Hepatocyte (in vitro differentiated cells): ENCODE measurements around the gene COX6A1. TPM values are rescaled to one million over a fixed set of nuclear protein-coding genes. Genes with fewer than 3 reads are reported as not detected.
A peak's percentile ranks its signal among the peaks of the same experiment; 100 is the strongest.
"Not testable (repeated sequence)": the region's sequence is repeated elsewhere in the genome, so short reads cannot be mapped to it uniquely, and the experiment has no call there.

Experiments
- DNase-seq: peaks from one replicate; pipeline ENCODE4 v3.0.0-alpha.2; 2016; ENCODE audit warnings: low spot score
- H2AFZ ChIP-seq: fragments of 200-600 bp; sonication (generic); 2 replicates; pipeline ENCODE4 v1.6.0; 2016; ENCODE audit warnings: antibody characterized with exemption, mild to moderate bottlenecking
- H3K27ac ChIP-seq: fragments of 200-600 bp; sonication (generic); 2 replicates; pipeline ENCODE4 v1.5.1; 2016; ENCODE audit warnings: mild to moderate bottlenecking
- H3K27me3 ChIP-seq: fragments of 200-600 bp; sonication (generic); 2 replicates; pipeline ENCODE4 v1.6.1; 2016
- H3K36me3 ChIP-seq: fragments of 200-600 bp; sonication (generic); replicated peaks from 2 replicates; pipeline ENCODE4 v1.5.1; 2016; ENCODE audit warnings: low read depth; ENCODE audit not compliant: insufficient read depth
- H3K4me1 ChIP-seq: fragments of 200-600 bp; sonication (generic); 2 replicates; pipeline ENCODE4 v1.5.1; 2016; ENCODE audit warnings: mild to moderate bottlenecking, moderate library complexity; ENCODE audit not compliant: insufficient read depth
- H3K4me2 ChIP-seq: fragments of 200-600 bp; sonication (generic); 2 replicates; pipeline ENCODE4 v1.6.0; 2016
- H3K4me3 ChIP-seq: fragments of 200-600 bp; sonication (generic); 2 replicates; pipeline ENCODE4 v1.5.1; 2016; ENCODE audit warnings: mild to moderate bottlenecking
- H3K79me2 ChIP-seq: fragments of 200-600 bp; sonication (generic); 2 replicates; pipeline ENCODE4 v1.6.0; 2017; ENCODE audit warnings: mild to moderate bottlenecking
- H3K9me2 ChIP-seq: fragments of 200-600 bp; sonication (generic); replicated peaks from 2 replicates; pipeline ENCODE4 v1.6.0; 2017; ENCODE audit warnings: mild to moderate bottlenecking; ENCODE audit not compliant: insufficient read depth
- H3K9me3 ChIP-seq: fragments of 200-600 bp; sonication (generic); 2 replicates; pipeline ENCODE4 v1.5.1; 2016; ENCODE audit warnings: low read depth, mild to moderate bottlenecking
- H4K20me1 ChIP-seq: fragments of 200-600 bp; sonication (generic); 2 replicates; pipeline ENCODE4 v1.6.0; 2016; ENCODE audit warnings: mild to moderate bottlenecking; ENCODE audit not compliant: insufficient read depth, poor library complexity, severe bottlenecking
- EZH2 ChIP-seq: fragments of 200-600 bp; sonication (generic); IDR thresholded peaks from 2 replicates; pipeline ENCODE4 v1.6.1; 2016; ENCODE audit warnings: antibody characterized with exemption, mild to moderate bottlenecking, borderline replicate concordance
- EZH2phosphoT487 ChIP-seq: fragments of 200-600 bp; sonication (generic); IDR thresholded peaks from one replicate; pipeline ENCODE4 v1.6.1; 2018; ENCODE audit warnings: antibody characterized with exemption, mild to moderate bottlenecking, low read depth, moderate library complexity; ENCODE audit not compliant: unreplicated experiment, severe bottlenecking
- WGBS: methylation state at CpG from one replicate; pipeline ENCODE4 v1.1.6; 2016; ENCODE audit warnings: low lambda C conversion rate; ENCODE audit errors: missing lambda C conversion rate; 5-methylcytosine and 5-hydroxymethylcytosine counted together
- polyA plus RNA-seq: library from polyadenylated mRNA; unstranded; fragments of >200 nt; fragmentation: Nextera tagmentation; extraction: Ambion mirVana; gene quantifications from 2 replicates; pipeline ENCODE4 v1.2.1, GENCODE V29; 2016
- total RNA-seq: library from RNA; depleted of rRNA; stranded (reverse); fragments of >200 nt; gene quantifications from 2 replicates; pipeline ENCODE4 v1.2.3, GENCODE V29; 2014
- TF ChIP-seq, protein P1 (sequence below): fragments of 200-600 bp; sonication (generic); IDR thresholded peaks from 2 replicates; pipeline ENCODE4 v1.5.1; 2016; ENCODE audit warnings: antibody characterized with exemption, mild to moderate bottlenecking; ENCODE audit not compliant: poor library complexity

COX6A1 gene
- total and polyA plus RNA-seq, 2 experiments from 2014 or later = 581 to 1,059 TPM

DNA sequence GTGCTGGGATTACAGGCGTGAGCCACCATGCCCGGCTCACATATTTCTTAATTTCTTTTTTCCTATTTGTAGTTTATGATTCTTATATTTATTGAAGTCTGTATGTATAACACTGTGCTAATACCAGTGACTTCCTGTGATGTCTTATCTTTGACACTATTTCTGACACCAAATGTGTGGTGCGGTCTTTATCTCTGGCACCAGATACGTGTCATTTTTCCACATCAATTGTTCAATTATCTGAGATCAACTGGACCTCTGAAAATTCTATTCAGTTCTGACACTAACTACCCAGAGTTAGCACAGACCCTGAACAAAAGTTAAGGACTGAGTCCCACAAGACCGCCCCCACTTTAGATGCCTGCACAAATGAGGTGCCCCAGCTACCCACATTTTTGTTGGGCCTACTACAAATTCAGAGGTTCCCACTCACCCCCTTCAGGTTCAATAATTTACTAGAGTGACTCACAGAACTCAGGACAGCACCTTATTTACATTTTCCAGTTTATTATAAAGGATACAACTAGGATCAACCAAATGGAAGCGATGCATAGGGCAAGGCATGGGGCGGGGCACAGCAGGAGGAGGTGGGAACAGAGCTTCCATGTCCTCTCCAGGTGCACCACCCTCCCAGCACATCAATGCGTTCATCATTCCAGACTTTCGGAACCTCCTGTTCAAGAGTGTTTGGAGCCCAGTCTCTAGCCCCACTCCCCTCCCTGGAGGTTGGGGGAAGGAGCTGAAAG, 43.3 kb downstream of the COX6A1 start:
- Histone ChIP-seq H3K27me3 (no peaks in the 10 kb centered on the region), H2AFZ (no peak overlapping the region), H3K9me3 (no peaks in the 10 kb centered on the region), H3K9me2 (no peaks in the 10 kb centered on the region), H3K36me3 (no peaks in the 10 kb centered on the region), H3K4me2 (no peak overlapping the region), H3K79me2 (no peaks in the 10 kb centered on the region), H3K27ac (no peak overlapping the region), H4K20me1 (no peaks in the 10 kb centered on the region), H3K4me1 (no peaks in the 10 kb centered on the region), H3K4me3 (no peak overlapping the region)
- DNase-seq = no peak
- 98% methylated on average over 9 of the region's 9 CpGs for WGBS
- TF ChIP-seq EZH2phosphoT487 (no peak), EZH2 (no peak)
- TF ChIP-seq, protein P1, sequence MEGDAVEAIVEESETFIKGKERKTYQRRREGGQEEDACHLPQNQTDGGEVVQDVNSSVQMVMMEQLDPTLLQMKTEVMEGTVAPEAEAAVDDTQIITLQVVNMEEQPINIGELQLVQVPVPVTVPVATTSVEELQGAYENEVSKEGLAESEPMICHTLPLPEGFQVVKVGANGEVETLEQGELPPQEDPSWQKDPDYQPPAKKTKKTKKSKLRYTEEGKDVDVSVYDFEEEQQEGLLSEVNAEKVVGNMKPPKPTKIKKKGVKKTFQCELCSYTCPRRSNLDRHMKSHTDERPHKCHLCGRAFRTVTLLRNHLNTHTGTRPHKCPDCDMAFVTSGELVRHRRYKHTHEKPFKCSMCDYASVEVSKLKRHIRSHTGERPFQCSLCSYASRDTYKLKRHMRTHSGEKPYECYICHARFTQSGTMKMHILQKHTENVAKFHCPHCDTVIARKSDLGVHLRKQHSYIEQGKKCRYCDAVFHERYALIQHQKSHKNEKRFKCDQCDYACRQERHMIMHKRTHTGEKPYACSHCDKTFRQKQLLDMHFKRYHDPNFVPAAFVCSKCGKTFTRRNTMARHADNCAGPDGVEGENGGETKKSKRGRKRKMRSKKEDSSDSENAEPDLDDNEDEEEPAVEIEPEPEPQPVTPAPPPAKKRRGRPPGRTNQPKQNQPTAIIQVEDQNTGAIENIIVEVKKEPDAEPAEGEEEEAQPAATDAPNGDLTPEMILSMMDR = no peak

DNA sequence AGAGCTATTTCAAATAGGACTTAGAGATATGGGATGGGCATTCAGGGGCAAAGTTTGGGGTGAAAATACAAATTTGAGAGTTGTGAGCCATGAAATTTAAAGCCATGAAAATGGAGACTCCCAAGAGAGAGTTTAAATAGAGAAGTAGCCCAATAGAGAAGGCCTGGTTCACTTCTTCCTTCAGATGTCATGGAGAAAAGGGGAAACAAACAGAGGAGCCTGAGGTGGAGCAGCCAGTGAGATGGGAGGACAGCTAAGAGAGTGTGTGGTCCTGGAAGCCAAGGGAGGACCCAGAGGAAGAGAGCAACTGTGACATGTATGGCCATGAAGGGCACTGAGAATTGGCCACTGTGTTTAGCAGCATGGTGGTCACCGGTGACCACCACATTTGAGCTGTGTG, 45.7 kb downstream of the COX6A1 start:
- Histone ChIP-seq H4K20me1 (no peaks in the 10 kb centered on the region), H3K4me2 (no peak overlapping the region), H2AFZ (no peak overlapping the region), H3K27ac (no peak overlapping the region), H3K9me3 (no peaks in the 10 kb centered on the region), H3K27me3 (no peaks in the 10 kb centered on the region), H3K4me3 (no peak overlapping the region), H3K36me3 (no peaks in the 10 kb centered on the region), H3K9me2 (no peaks in the 10 kb centered on the region), H3K79me2 (no peaks in the 10 kb centered on the region), H3K4me1 (no peaks in the 10 kb centered on the region)
- no peak for DNase-seq
- 100% methylated on average over 1 of the region's 1 CpG for WGBS
- TF ChIP-seq EZH2 (no peak), EZH2phosphoT487 (no peak)
- TF ChIP-seq, protein P1 = no peak

DNA sequence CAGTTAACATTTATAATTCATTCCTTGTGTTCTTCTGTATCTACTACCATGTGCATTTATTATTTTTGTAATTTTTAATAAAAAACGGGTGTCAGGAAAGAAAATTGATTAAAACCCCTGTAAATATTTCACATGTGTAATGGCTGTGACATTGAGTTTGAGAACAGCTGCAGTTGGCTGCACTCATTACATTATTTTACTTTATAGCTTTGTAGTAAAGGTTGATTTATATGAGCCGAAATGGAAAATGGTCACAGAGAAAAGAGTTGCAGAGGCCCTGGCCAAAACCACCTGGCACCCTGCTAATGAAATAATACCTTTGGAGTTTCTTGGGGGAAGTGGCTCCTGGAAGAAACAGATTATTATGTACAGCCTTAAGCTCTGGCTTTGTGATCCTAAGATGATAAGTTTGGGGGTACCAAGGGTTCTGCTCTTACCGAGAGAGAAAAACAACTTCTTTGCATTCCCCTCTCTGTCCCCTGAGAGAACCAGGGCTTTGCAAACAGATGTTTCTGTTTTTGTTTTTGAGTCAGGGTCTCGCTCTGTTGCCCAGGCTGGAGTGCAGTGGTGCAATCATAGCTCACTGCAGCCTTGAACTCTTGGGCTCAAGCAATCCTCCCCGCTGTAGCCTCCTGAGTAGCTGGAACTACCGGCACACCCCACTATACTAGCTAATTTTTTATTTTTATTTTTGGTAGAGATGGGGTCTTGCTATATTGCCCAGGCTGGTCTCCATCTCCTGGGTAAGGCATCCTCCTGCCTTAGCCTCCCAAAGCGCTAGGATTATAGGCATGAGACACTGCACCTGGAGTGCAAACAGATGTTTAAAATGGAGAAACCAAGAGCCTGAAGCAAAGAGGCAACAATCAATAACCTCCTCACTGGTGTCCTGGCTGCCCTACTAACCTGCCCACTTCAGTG, 48.3 kb downstream of the COX6A1 start:
- WGBS = 95% methylated on average over 7 of the region's 7 CpGs
- Histone ChIP-seq H3K4me1 (no peaks in the 10 kb centered on the region), H3K4me2 (no peak overlapping the region), H3K27ac (no peak overlapping the region), H2AFZ (no peak overlapping the region), H4K20me1 (no peaks in the 10 kb centered on the region), H3K36me3 (no peaks in the 10 kb centered on the region), H3K79me2 (no peaks in the 10 kb centered on the region), H3K27me3 (no peaks in the 10 kb centered on the region), H3K9me2 (no peaks in the 10 kb centered on the region), H3K4me3 (no peak overlapping the region), H3K9me3 (no peaks in the 10 kb centered on the region)
- no peak for DNase-seq
- TF ChIP-seq, protein P1 = no peak
- TF ChIP-seq EZH2 (no peak), EZH2phosphoT487 (no peak)

DNA sequence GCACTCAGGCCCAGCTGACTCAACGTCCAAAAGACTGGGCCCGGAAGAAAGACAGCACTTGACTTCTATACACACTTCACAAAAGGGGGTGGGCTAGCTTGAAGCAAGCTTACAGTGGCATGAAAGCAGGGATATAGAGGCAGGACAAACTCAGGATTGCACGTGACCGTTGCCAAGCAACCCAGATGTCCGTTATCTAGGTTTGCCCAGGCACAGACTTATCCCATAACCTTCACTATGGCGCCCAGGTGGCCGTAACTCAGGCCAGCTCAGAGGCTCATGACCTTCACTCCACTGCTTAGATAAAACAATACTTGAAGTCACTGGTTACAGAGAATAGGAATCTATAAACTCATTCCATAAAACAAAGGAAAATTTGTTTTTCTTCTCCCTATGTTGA, 49.6 kb downstream of the COX6A1 start:
- H4K20me1 ChIP-seq, H3K9me2 ChIP-seq, H3K4me3 ChIP-seq, DNase-seq, H3K4me1 ChIP-seq, H3K79me2 ChIP-seq, H3K36me3 ChIP-seq, H3K9me3 ChIP-seq, H3K27me3 ChIP-seq, H3K4me2 ChIP-seq, H2AFZ ChIP-seq: not testable (repeated sequence)
- H3K27ac ChIP-seq = peak overlapping the region; percentile 57
- WGBS = 58% methylated on average over 7 of the region's 7 CpGs
